ENCODE data around the gene MAN2B1. TPM values are rescaled to one million over a fixed set of nuclear protein-coding genes. Genes with fewer than 3 reads are reported as not detected.
"Not testable (repeated sequence)": the region's sequence is repeated elsewhere in the genome, so short reads cannot be mapped to it uniquely, and the experiment has no call there.

MAN2B1 gene
- 120 and 134 TPM in 2 replicates for total RNA-seq

- intact Hi-C loops (cut with micrococcal nuclease) = loop anchor here (1.0 to 5.0 kb wide), 2 partner anchors 26 to 744 kb away; no protein-coding TSS in a partner anchor
These were observed at the start of gene MAN2B1, which contains the start of gene WDR83 for GRCh38 chr19:12666265-12667048. Gene MAN2B1 (minus strand): TSS chr19:12666742. CDS start chr19:12666701, 41 bp downstream. Gene WDR83 (plus strand): TSS chr19:12666807. CDS start chr19:12669791, 2,984 bp downstream.

GRCh38 chr19:12715929-12716328 is 49.4 kb upstream of the MAN2B1 start:
- intact Hi-C loops (cut with micrococcal nuclease) = loop anchor here (5.0 kb wide), 1 partner anchor 131 kb away; no protein-coding TSS in a partner anchor

- intact Hi-C loops (cut with micrococcal nuclease) = loop anchor here (5.0 kb wide), 1 partner anchor 132 kb away; no protein-coding TSS in a partner anchor
These were observed 48.6 kb upstream of the MAN2B1 start for GRCh38 chr19:12715102-12715501.

GRCh38 chr19:12713304-12713703 is 46.8 kb upstream of the MAN2B1 start:
- intact Hi-C loops (cut with micrococcal nuclease) = not testable (repeated sequence)

- intact Hi-C loops (cut with micrococcal nuclease) = not testable (repeated sequence)
These were observed 45.5 kb upstream of the MAN2B1 start for GRCh38 chr19:12712077-12712476.

GRCh38 chr19:12711187-12711586 is 44.6 kb upstream of the MAN2B1 start:
- intact Hi-C loops (cut with micrococcal nuclease) = no loop called here

- intact Hi-C loops (cut with micrococcal nuclease) = no loop called here
These were observed 42.1 kb upstream of the MAN2B1 start for GRCh38 chr19:12708641-12709040.

GRCh38 chr19:12706332-12706718 is 39.8 kb upstream of the MAN2B1 start:
- intact Hi-C loops (cut with micrococcal nuclease) = no loop called here

- intact Hi-C loops (cut with micrococcal nuclease) = no loop called here
These were observed 39.3 kb upstream of the MAN2B1 start for GRCh38 chr19:12705654-12706331.

GRCh38 chr19:12705169-12705568 is 38.6 kb upstream of the MAN2B1 start:
- intact Hi-C loops (cut with micrococcal nuclease) = no loop called here

GRCh38 chr19:12703046-12703445 is 36.5 kb upstream of the MAN2B1 start:
- intact Hi-C loops (cut with micrococcal nuclease) = no loop called here

- intact Hi-C loops (cut with micrococcal nuclease) = no loop called here
These were observed 35.2 kb upstream of the MAN2B1 start for GRCh38 chr19:12701596-12702282.

- intact Hi-C loops (cut with micrococcal nuclease) = no loop called here
These were observed 31.6 kb upstream of the MAN2B1 start for GRCh38 chr19:12698138-12698537.

- intact Hi-C loops (cut with micrococcal nuclease) = loop anchor here (2.0 kb wide), 1 partner anchor 17 kb away; the partner anchor contains the start of gene DHPS
These were observed 30.9 kb upstream of the MAN2B1 start for GRCh38 chr19:12697425-12697824.

GRCh38 chr19:12696366-12697335 is 30.1 kb upstream of the MAN2B1 start, which contains the start of gene FBXW9:
Gene FBXW9 (minus strand): TSS chr19:12696631. CDS start chr19:12696581, 50 bp downstream.
- intact Hi-C loops (cut with micrococcal nuclease) = loop anchor here (2.0 kb wide), 1 partner anchor 16 kb away; the partner anchor contains the start of gene DHPS

GRCh38 chr19:12695997-12696365 is 29.4 kb upstream of the MAN2B1 start:
- intact Hi-C loops (cut with micrococcal nuclease) = loop anchor here (2.0 kb wide), 1 partner anchor 15 kb away; the partner anchor contains the start of gene DHPS

GRCh38 chr19:12695514-12695913 is 29.0 kb upstream of the MAN2B1 start:
- intact Hi-C loops (cut with micrococcal nuclease) = no loop called here

GRCh38 chr19:12695096-12695495 is 28.6 kb upstream of the MAN2B1 start:
- intact Hi-C loops (cut with micrococcal nuclease) = no loop called here

GRCh38 chr19:12694641-12695040 is 28.1 kb upstream of the MAN2B1 start:
- intact Hi-C loops (cut with micrococcal nuclease) = no loop called here

GRCh38 chr19:12692960-12693359 is 26.4 kb upstream of the MAN2B1 start:
- intact Hi-C loops (cut with micrococcal nuclease) = no loop called here

Data from T-helper 2 cell treated with Interferon-gamma antibody and Interleukin-4, amounts not matched to agents 100 ng/mL and 5 ng/mL, for 36 hours (primary cell).